ENCODE data around the gene FXYD5. TPM values are rescaled to one million over a fixed set of nuclear protein-coding genes. Genes with fewer than 3 reads are reported as not detected.

FXYD5 gene
- total RNA-seq, 1 experiment from 2014 or later = 123 TPM

DNA sequence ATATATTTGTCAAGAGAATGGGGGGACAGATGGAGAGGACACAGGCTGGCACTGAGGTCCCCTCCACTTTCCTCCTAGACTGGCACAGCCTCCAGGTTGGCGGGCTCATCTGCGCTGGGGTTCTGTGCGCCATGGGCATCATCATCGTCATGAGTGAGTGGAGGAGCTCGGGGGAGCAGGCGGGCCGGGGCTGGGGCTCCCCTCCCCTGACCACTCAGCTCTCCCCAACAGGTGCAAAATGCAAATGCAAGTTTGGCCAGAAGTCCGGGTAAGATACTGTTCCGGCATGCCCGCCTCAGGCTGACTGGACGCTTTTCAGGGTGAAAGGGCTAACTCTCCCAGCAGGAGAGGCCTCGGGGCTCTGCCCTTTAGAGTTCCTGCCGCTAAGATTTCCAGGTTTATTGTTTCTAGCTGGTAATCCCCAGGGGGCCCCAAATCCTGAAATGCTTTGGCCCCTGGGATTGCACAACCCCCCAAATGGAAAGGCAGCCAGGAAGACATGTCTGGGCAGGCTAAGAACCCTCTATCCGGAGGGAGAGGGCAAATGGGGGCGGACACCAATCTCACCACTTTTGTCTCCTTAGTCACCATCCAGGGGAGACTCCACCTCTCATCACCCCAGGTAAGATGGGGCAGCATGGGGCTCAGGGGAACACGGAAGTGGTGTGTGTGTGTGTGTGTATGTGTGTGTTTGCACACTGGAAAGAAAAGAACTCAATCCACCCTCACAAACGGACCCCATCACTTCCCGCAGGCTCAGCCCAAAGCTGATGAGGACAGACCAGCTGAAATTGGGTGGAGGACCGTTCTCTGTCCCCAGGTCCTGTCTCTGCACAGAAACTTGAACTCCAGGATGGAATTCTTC, 31.6 kb upstream of the FXYD5 start:
- H3K4me1 ChIP-seq (ENCODE audit: control insufficient read depth in 1 of 2, insufficient read depth in 2 of 2, low read length in 2 of 2) = peaks cover 21 to 47% of the 10 kb centered on the region in 2 experiments
- no peaks in the 10 kb centered on the region for H3K79me2 ChIP-seq (ENCODE audit: insufficient read depth, low read length)
- H3K27me3 ChIP-seq (ENCODE audit: insufficient read depth, low read length) = no peaks in the 10 kb centered on the region
- H3K27ac ChIP-seq (ENCODE audit: low read depth, low read length) = no peak overlapping the region
- intact Hi-C loops (cut with micrococcal nuclease) = no loop called here
- H4K20me1 ChIP-seq (ENCODE audit: insufficient read depth) = no peaks in the 10 kb centered on the region
- H3K4me3 ChIP-seq (replicated peaks in 1 of 2; ENCODE audit: low read depth in 1 of 2, low read length in 2 of 2) = no peak overlapping the region
- no peak overlapping the region for H3K9ac ChIP-seq (ENCODE audit: low read length)
- H3K9me2 ChIP-seq (ENCODE audit: insufficient read depth) = no peaks in the 10 kb centered on the region
- ChIA-PET CTCF (no interaction called here), RAD21 (ENCODE audit: low non-redundant PET in 1 of 2, low total read pairs in 2 of 2, uncharacterized antibody in 2 of 2, unreplicated experiment in 2 of 2) (no interaction called here), POLR2A (no interaction called here)
- BruUV-seq (replicated peaks) = no TSS peak
- TF ChIP-seq CEBPB (IDR thresholded peaks at IDR 0.05; ENCODE audit: low read depth) (no peak), TCF7L2 (IDR thresholded peaks at IDR 0.05; ENCODE audit: borderline replicate concordance, extremely low read depth, insufficient read depth, insufficient read length) (no peak), SRF (IDR thresholded peaks at IDR 0.05; ENCODE audit: low read depth) (no peak), ELF1 (IDR thresholded peaks at IDR 0.05; ENCODE audit: borderline replicate concordance, low read depth) (no peak), SIN3A (IDR thresholded peaks at IDR 0.05; ENCODE audit: low read depth) (no peak), FOSL1 (IDR thresholded peaks at IDR 0.05; ENCODE audit: low read depth) (no peak), RAD21 (IDR thresholded peaks at IDR 0.05; ENCODE audit: low read depth) (no peak), EZH2 (IDR thresholded peaks at IDR 0.05) (no peak), EGR1 (IDR thresholded peaks at IDR 0.05; ENCODE audit: low read depth) (no peak), POLR2A (IDR thresholded peaks at IDR 0.05; ENCODE audit: borderline replicate concordance, extremely low read depth, insufficient read depth, insufficient read length) (no peak), JUND (IDR thresholded peaks at IDR 0.05) (no peak), CBX3 (IDR thresholded peaks at IDR 0.05; ENCODE audit: low read depth) (no peak), YY1 (IDR thresholded peaks at IDR 0.05; ENCODE audit: extremely low read depth, insufficient replicate concordance, low read depth, low read length) (no peak)
- TF ChIP-seq, protein P1, sequence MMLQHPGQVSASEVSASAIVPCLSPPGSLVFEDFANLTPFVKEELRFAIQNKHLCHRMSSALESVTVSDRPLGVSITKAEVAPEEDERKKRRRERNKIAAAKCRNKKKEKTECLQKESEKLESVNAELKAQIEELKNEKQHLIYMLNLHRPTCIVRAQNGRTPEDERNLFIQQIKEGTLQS (IDR thresholded peaks at IDR 0.05) = no peak
- TF ChIP-seq, protein P2, sequence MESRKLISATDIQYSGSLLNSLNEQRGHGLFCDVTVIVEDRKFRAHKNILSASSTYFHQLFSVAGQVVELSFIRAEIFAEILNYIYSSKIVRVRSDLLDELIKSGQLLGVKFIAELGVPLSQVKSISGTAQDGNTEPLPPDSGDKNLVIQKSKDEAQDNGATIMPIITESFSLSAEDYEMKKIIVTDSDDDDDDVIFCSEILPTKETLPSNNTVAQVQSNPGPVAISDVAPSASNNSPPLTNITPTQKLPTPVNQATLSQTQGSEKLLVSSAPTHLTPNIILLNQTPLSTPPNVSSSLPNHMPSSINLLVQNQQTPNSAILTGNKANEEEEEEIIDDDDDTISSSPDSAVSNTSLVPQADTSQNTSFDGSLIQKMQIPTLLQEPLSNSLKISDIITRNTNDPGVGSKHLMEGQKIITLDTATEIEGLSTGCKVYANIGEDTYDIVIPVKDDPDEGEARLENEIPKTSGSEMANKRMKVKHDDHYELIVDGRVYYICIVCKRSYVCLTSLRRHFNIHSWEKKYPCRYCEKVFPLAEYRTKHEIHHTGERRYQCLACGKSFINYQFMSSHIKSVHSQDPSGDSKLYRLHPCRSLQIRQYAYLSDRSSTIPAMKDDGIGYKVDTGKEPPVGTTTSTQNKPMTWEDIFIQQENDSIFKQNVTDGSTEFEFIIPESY (IDR thresholded peaks at IDR 0.05; ENCODE audit: extremely low read depth, insufficient replicate concordance, low read length) = no peak
- TF ChIP-seq, protein P3, sequence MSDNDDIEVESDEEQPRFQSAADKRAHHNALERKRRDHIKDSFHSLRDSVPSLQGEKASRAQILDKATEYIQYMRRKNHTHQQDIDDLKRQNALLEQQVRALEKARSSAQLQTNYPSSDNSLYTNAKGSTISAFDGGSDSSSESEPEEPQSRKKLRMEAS (IDR thresholded peaks at IDR 0.05) = no peak
- TF ChIP-seq, protein P4, sequence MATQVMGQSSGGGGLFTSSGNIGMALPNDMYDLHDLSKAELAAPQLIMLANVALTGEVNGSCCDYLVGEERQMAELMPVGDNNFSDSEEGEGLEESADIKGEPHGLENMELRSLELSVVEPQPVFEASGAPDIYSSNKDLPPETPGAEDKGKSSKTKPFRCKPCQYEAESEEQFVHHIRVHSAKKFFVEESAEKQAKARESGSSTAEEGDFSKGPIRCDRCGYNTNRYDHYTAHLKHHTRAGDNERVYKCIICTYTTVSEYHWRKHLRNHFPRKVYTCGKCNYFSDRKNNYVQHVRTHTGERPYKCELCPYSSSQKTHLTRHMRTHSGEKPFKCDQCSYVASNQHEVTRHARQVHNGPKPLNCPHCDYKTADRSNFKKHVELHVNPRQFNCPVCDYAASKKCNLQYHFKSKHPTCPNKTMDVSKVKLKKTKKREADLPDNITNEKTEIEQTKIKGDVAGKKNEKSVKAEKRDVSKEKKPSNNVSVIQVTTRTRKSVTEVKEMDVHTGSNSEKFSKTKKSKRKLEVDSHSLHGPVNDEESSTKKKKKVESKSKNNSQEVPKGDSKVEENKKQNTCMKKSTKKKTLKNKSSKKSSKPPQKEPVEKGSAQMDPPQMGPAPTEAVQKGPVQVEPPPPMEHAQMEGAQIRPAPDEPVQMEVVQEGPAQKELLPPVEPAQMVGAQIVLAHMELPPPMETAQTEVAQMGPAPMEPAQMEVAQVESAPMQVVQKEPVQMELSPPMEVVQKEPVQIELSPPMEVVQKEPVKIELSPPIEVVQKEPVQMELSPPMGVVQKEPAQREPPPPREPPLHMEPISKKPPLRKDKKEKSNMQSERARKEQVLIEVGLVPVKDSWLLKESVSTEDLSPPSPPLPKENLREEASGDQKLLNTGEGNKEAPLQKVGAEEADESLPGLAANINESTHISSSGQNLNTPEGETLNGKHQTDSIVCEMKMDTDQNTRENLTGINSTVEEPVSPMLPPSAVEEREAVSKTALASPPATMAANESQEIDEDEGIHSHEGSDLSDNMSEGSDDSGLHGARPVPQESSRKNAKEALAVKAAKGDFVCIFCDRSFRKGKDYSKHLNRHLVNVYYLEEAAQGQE (IDR thresholded peaks at IDR 0.05; ENCODE audit: low read depth) = no peak
- no peak for DNase-seq (ENCODE audit: low read depth, low spot score)
- H2AFZ ChIP-seq (ENCODE audit: low read depth, low read length, poor library complexity, severe bottlenecking) = no peak overlapping the region
- no peaks in the 10 kb centered on the region for H3K36me3 ChIP-seq (ENCODE audit: control insufficient read depth in 1 of 2, insufficient read depth in 2 of 2, low read length in 2 of 2)
- no peak for ATAC-seq
- peak overlapping the region; percentile 87; the same call in 1 of the 2 replicates for H3K4me2 ChIP-seq (ENCODE audit: low read length)
- no peaks in the 10 kb centered on the region for H3K9me3 ChIP-seq (ENCODE audit: control insufficient read depth in 1 of 2, insufficient read depth in 1 of 2, low read depth in 1 of 2, low read length in 2 of 2)
